ENCODE results near the gene GLIS1.

GRCh38 chr1:53556657-53557227 lies 182.2 kb downstream of the GLIS1 start:
- no peak for TF ChIP-seq CTCF (conservative IDR thresholded peaks at IDR 0.05)
- TF ChIP-seq ZFX (IDR thresholded peaks at IDR 0.05), result no peak
